ENCODE results near the gene GRID1.

GRID1 gene

GRCh38 chr10:86067436-86068050 lies 299.1 kb downstream of the GRID1 start:
- DNase-seq (ENCODE audit: low read depth): no peak
- no peak for TF ChIP-seq CTCF (conservative IDR thresholded peaks at IDR 0.05; ENCODE audit: low read depth, low read length)
- H3K4me3 ChIP-seq (ENCODE audit: low read depth, low read length): no peak overlapping the region

GRCh38 chr10:86066696-86067095 lies 299.9 kb downstream of the GRID1 start:
- H3K4me3 ChIP-seq (ENCODE audit: low read depth, low read length): no peak overlapping the region
- TF ChIP-seq CTCF (conservative IDR thresholded peaks at IDR 0.05; ENCODE audit: low read depth, low read length): no peak
- no peak for DNase-seq (ENCODE audit: low read depth)

- H3K4me3 ChIP-seq (ENCODE audit: low read depth, low read length): no peak overlapping the region
- DNase-seq (ENCODE audit: low read depth): no peak
- no peak for TF ChIP-seq CTCF (conservative IDR thresholded peaks at IDR 0.05; ENCODE audit: low read depth, low read length)
Measured at GRCh38 chr10:86065711-86066251, 300.8 kb downstream of the GRID1 start.

- TF ChIP-seq CTCF (conservative IDR thresholded peaks at IDR 0.05; ENCODE audit: low read depth, low read length): no peak
- DNase-seq (ENCODE audit: low read depth): no peak
- no peak overlapping the region for H3K4me3 ChIP-seq (ENCODE audit: low read depth, low read length)
Measured at GRCh38 chr10:86064931-86065662, 301.5 kb downstream of the GRID1 start.

GRCh38 chr10:86064219-86064618 lies 302.4 kb downstream of the GRID1 start:
- H3K4me3 ChIP-seq (ENCODE audit: low read depth, low read length): no peak overlapping the region
- DNase-seq (ENCODE audit: low read depth): no peak
- no peak for TF ChIP-seq CTCF (conservative IDR thresholded peaks at IDR 0.05; ENCODE audit: low read depth, low read length)

GRCh38 chr10:86063341-86063740 lies 303.3 kb downstream of the GRID1 start:
- no peak overlapping the region for H3K4me3 ChIP-seq (ENCODE audit: low read depth, low read length)
- TF ChIP-seq CTCF (conservative IDR thresholded peaks at IDR 0.05; ENCODE audit: low read depth, low read length): no peak
- DNase-seq (ENCODE audit: low read depth): no peak

All from choroid plexus epithelial cell (primary cell).